ENCODE measurements around the gene PDK2. TPM values are rescaled to one million over a fixed set of nuclear protein-coding genes. Genes with fewer than 3 reads are reported as not detected.

PDK2 gene
- total and polyA plus RNA-seq, 9 of the 15 experiments (the other 6 are each of a cell fraction or from before 2014, with no cell fraction given), result 0.03 to 2.5 (median 1.4) TPM

GRCh38 chr17:50127697-50128361 lies 32.7 kb downstream of the PDK2 start (continued):
- peak in 1 of 2 experiments; percentile 15; a peak in 1 of 4 replicates for TF ChIP-seq RCOR1 (IDR thresholded peaks at IDR 0.05; ENCODE audit: borderline replicate concordance in 1 of 2, low read depth in 2 of 2, low read length in 2 of 2)
- TF ChIP-seq CBFA2T3 (IDR thresholded peaks at IDR 0.05), result peak; percentile 63
- TF ChIP-seq ESRRA (IDR thresholded peaks at IDR 0.05; ENCODE audit: borderline replicate concordance, low read depth), result peak; percentile 41; the same call in 1 of the 2 replicates
- TF ChIP-seq ZFP36 (IDR thresholded peaks at IDR 0.05; ENCODE audit: low read depth, low read length, partially characterized antibody), result peak; percentile 91
- TF ChIP-seq, protein P1, sequence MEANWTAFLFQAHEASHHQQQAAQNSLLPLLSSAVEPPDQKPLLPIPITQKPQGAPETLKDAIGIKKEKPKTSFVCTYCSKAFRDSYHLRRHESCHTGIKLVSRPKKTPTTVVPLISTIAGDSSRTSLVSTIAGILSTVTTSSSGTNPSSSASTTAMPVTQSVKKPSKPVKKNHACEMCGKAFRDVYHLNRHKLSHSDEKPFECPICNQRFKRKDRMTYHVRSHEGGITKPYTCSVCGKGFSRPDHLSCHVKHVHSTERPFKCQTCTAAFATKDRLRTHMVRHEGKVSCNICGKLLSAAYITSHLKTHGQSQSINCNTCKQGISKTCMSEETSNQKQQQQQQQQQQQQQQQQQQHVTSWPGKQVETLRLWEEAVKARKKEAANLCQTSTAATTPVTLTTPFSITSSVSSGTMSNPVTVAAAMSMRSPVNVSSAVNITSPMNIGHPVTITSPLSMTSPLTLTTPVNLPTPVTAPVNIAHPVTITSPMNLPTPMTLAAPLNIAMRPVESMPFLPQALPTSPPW (CRISPR knock-in tag; IDR thresholded peaks at IDR 0.05), result peak; percentile 40
- peak; percentile 70 for TF ChIP-seq ZNF316 (IDR thresholded peaks at IDR 0.05)
- TF ChIP-seq MCM2 (IDR thresholded peaks at IDR 0.05; ENCODE audit: low read depth), result no peak
- TF ChIP-seq KDM1A (IDR thresholded peaks at IDR 0.05), result 0 out of 4 replicates have a peak, but pooled peaks of 1 of the 2 experiments have one; percentile 26
- peak; percentile 61; the same call in 1 of the 2 replicates for TF ChIP-seq ELF1 (tag; IDR thresholded peaks at IDR 0.05)

All from K562 (cell line).